Measurements from ENCODE around the gene RRAGD. TPM values are rescaled to one million over a fixed set of nuclear protein-coding genes. Genes with fewer than 3 reads are reported as not detected.

Gene RRAGD
- total and polyA plus RNA-seq, 4 experiments from 2014 or later, result 3.1 to 6.8 (median 4.8) TPM

- CTCF ChIA-PET (ENCODE audit: partially characterized antibody), result interaction anchor here (2.2 kb wide), 1 partner anchor 21 kb away, joined by 6 read pairs; no protein-coding TSS in a partner anchor
- peaks cover 0 to 4% of the 10 kb centered on the region in 2 donors for H3K27me3 Mint-ChIP-seq
- peaks cover 0 to 5% of the 10 kb centered on the region in 2 donors for H3K36me3 Mint-ChIP-seq
- Histone ChIP-seq H3K27me3 (ENCODE audit: insufficient read depth, low read length) (no peaks in the 10 kb centered on the region), H3K4me1 (ENCODE audit: insufficient read depth, low read length) (no peaks in the 10 kb centered on the region), H3K36me3 (ENCODE audit: insufficient read depth, low read length) (no peaks in the 10 kb centered on the region), H3K9me3 (ENCODE audit: control insufficient read depth in 1 of 2, low read length in 2 of 2) (no peaks in the 10 kb centered on the region), H3K4me3 (ENCODE audit: low read length in 2 of 2) (no peak overlapping the region), H3K27ac (ENCODE audit: low read depth, low read length) (no peak overlapping the region)
- POLR2A ChIA-PET (ENCODE audit: partially characterized antibody), result no interaction called here
- H3K27ac Mint-ChIP-seq, result no peak overlapping the region
- intact Hi-C loops (cut with micrococcal nuclease), result no loop called here
- H3K4me1 Mint-ChIP-seq, result peaks cover 0 to 2% (median 0%) of the 10 kb centered on the region in 4 donors
- peaks cover 3 to 15% (median 10%) of the 10 kb centered on the region in 8 donors for H3K9me3 Mint-ChIP-seq
- DNase-seq, result no peak
- no peak overlapping the region for H3K4me3 Mint-ChIP-seq
Observed at GRCh38 chr6:89392823-89393222, 19.2 kb downstream of the RRAGD start.

- Histone ChIP-seq H3K4me3 (ENCODE audit: low read length in 2 of 2) (no peak overlapping the region), H3K9me3 (ENCODE audit: control insufficient read depth in 1 of 2, low read length in 2 of 2) (no peaks in the 10 kb centered on the region), H3K36me3 (ENCODE audit: insufficient read depth, low read length) (no peaks in the 10 kb centered on the region), H3K27me3 (ENCODE audit: insufficient read depth, low read length) (no peaks in the 10 kb centered on the region), H3K27ac (ENCODE audit: low read depth, low read length) (no peak overlapping the region), H3K4me1 (ENCODE audit: insufficient read depth, low read length) (no peaks in the 10 kb centered on the region)
- H3K27ac Mint-ChIP-seq, result no peak overlapping the region
- POLR2A ChIA-PET (ENCODE audit: partially characterized antibody), result no interaction called here
- H3K36me3 Mint-ChIP-seq, result peaks cover 0 to 9% of the 10 kb centered on the region in 2 donors
- H3K4me3 Mint-ChIP-seq, result no peak overlapping the region
- intact Hi-C loops (cut with micrococcal nuclease), result no loop called here
- H3K9me3 Mint-ChIP-seq, result peaks cover 3 to 10% (median 9%) of the 10 kb centered on the region in 8 donors
- DNase-seq, result no peak
- CTCF ChIA-PET (ENCODE audit: partially characterized antibody), result interaction anchor here (1.7 kb wide), 1 partner anchor 17 kb away, joined by 6 read pairs; no protein-coding TSS in a partner anchor
- H3K27me3 Mint-ChIP-seq, result peaks cover 0 to 3% of the 10 kb centered on the region in 2 donors
- peaks cover 0 to 2% (median 0%) of the 10 kb centered on the region in 4 donors for H3K4me1 Mint-ChIP-seq
Observed at GRCh38 chr6:89388846-89389245, 23.2 kb downstream of the RRAGD start.

- H3K9me3 Mint-ChIP-seq, result peaks cover 0 to 3% (median 0%) of the 10 kb centered on the region in 8 donors
- intact Hi-C loops (cut with micrococcal nuclease), result no loop called here
- Histone ChIP-seq H3K4me3 (ENCODE audit: low read length in 2 of 2) (no peak overlapping the region), H3K27me3 (ENCODE audit: insufficient read depth, low read length) (no peaks in the 10 kb centered on the region), H3K27ac (ENCODE audit: low read depth, low read length) (no peak overlapping the region), H3K36me3 (ENCODE audit: insufficient read depth, low read length) (no peaks in the 10 kb centered on the region), H3K9me3 (ENCODE audit: control insufficient read depth in 1 of 2, low read length in 2 of 2) (no peaks in the 10 kb centered on the region), H3K4me1 (ENCODE audit: insufficient read depth, low read length) (no peaks in the 10 kb centered on the region)
- ChIA-PET CTCF (ENCODE audit: partially characterized antibody) (interaction anchor here (1.1 kb wide), 1 partner anchor 10 kb away, joined by 3 read pairs; no protein-coding TSS in a partner anchor), POLR2A (ENCODE audit: partially characterized antibody) (no interaction called here)
- no peak overlapping the region for H3K27ac Mint-ChIP-seq
- H3K27me3 Mint-ChIP-seq, result peaks cover 0 to 2% of the 10 kb centered on the region in 2 donors
- H3K36me3 Mint-ChIP-seq, result peaks cover 0 to 4% of the 10 kb centered on the region in 2 donors
- peaks cover 0 to 2% (median 0%) of the 10 kb centered on the region in 4 donors for H3K4me1 Mint-ChIP-seq
- no peak overlapping the region for H3K4me3 Mint-ChIP-seq
- DNase-seq, result no peak
Observed at GRCh38 chr6:89387516-89388201, 24.4 kb downstream of the RRAGD start.

DNA sequence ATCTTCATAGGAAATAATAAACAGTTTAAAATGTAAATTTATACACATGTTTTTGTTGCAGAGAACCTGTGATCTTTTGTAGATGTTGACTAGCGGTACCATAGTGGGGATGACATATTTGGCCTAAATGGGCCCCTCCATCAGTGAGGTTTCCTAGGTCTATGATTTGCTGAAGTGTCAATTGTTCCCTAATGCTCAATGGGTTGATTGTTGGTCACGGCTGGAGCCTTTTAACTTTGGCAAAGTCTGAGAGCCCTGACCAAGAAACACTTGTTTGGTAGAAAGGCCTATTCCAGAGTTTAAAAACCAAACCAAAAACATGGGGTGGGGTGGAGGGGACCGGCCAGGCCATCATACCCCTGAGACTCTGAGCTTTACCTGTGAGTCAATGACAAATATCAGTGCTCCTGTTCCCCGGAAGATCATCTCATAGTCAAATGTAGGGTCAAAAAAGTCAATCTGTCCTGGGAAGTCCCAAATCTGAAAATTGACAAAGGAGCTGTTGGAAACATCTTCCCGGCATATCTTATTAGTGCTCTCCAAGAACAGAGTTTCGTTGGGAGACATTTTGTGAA lies 25.1 kb downstream of the RRAGD start:
- POLR2A ChIA-PET (ENCODE audit: partially characterized antibody), result no interaction called here
- H3K27ac Mint-ChIP-seq, result no peak overlapping the region
- H3K4me1 Mint-ChIP-seq, result peaks cover 0 to 2% (median 0%) of the 10 kb centered on the region in 4 donors
- H3K4me3 Mint-ChIP-seq, result no peak overlapping the region
- no peak overlapping the region for H3K27ac ChIP-seq (ENCODE audit: low read depth, low read length)
- H3K9me3 ChIP-seq (ENCODE audit: control insufficient read depth in 1 of 2, low read length in 2 of 2), result no peaks in the 10 kb centered on the region
- no peaks in the 10 kb centered on the region for H3K36me3 ChIP-seq (ENCODE audit: insufficient read depth, low read length)
- no peak overlapping the region for H3K4me3 ChIP-seq (ENCODE audit: low read length in 2 of 2)
- intact Hi-C loops (cut with micrococcal nuclease), result no loop called here
- H3K9me3 Mint-ChIP-seq, result peaks cover 0 to 3% (median 0%) of the 10 kb centered on the region in 8 donors
- CTCF ChIA-PET (ENCODE audit: partially characterized antibody), result interaction anchor here (1.1 kb wide), 1 partner anchor 9 kb away, joined by 3 read pairs; no protein-coding TSS in a partner anchor
- DNase-seq, result no peak
- H3K27me3 Mint-ChIP-seq, result peaks cover 0 to 2% of the 10 kb centered on the region in 2 donors
- H3K4me1 ChIP-seq (ENCODE audit: insufficient read depth, low read length), result no peaks in the 10 kb centered on the region
- H3K36me3 Mint-ChIP-seq, result peaks cover 0 to 4% of the 10 kb centered on the region in 2 donors
- H3K27me3 ChIP-seq (ENCODE audit: insufficient read depth, low read length), result no peaks in the 10 kb centered on the region

DNA sequence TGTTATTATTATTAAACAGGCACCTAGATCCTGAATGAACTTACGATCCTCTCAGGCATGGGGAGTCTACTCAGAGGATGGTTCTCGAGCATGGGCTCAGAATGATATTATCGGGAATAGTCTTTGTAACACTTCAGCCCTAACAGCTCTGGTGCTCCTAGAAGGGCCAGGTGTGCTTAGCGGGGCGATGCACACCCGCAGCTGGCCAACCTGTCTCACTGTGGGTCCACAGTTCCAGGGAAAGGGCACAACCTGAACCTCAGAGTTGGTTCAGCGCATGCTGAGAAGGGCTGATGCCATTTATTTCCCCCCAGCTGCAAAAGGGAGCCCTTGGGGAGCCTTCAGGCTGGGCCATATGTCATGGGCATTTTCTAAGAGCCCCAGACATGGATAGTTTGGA lies 26.2 kb downstream of the RRAGD start:
- POLR2A ChIA-PET (ENCODE audit: partially characterized antibody), result no interaction called here

GRCh38 chr6:89385156-89385667 lies 26.9 kb downstream of the RRAGD start:
- Histone ChIP-seq H3K4me1 (ENCODE audit: insufficient read depth, low read length) (no peaks in the 10 kb centered on the region), H3K9me3 (ENCODE audit: control insufficient read depth in 1 of 2, low read length in 2 of 2) (no peaks in the 10 kb centered on the region), H3K27ac (ENCODE audit: low read depth, low read length) (no peak overlapping the region), H3K36me3 (ENCODE audit: insufficient read depth, low read length) (no peaks in the 10 kb centered on the region), H3K4me3 (ENCODE audit: low read length in 2 of 2) (no peak overlapping the region), H3K27me3 (ENCODE audit: insufficient read depth, low read length) (no peaks in the 10 kb centered on the region)
- H3K36me3 Mint-ChIP-seq, result peaks cover 0 to 4% of the 10 kb centered on the region in 2 donors
- ChIA-PET POLR2A (ENCODE audit: partially characterized antibody) (no interaction called here), CTCF (ENCODE audit: partially characterized antibody) (interaction anchor here (1.0 to 1.4 kb wide), 3 partner anchors 9 to 29 kb away, joined by 3 to 4 read pairs (median 3); no protein-coding TSS in a partner anchor)
- H3K4me1 Mint-ChIP-seq, result no peaks in the 10 kb centered on the region
- H3K27me3 Mint-ChIP-seq, result peaks cover 0 to 2% of the 10 kb centered on the region in 2 donors
- H3K4me3 Mint-ChIP-seq, result no peak overlapping the region
- H3K27ac Mint-ChIP-seq, result no peak overlapping the region
- intact Hi-C loops (cut with micrococcal nuclease), result no loop called here
- no peak for DNase-seq
- no peaks in the 10 kb centered on the region for H3K9me3 Mint-ChIP-seq

More for the DNA sequence above, 26.2 kb downstream of the RRAGD start:
- intact Hi-C loops (cut with micrococcal nuclease), result no loop called here
- Histone ChIP-seq H3K36me3 (ENCODE audit: insufficient read depth, low read length) (no peaks in the 10 kb centered on the region), H3K4me1 (ENCODE audit: insufficient read depth, low read length) (no peaks in the 10 kb centered on the region), H3K4me3 (ENCODE audit: low read length in 2 of 2) (no peak overlapping the region), H3K9me3 (ENCODE audit: control insufficient read depth in 1 of 2, low read length in 2 of 2) (no peaks in the 10 kb centered on the region), H3K27me3 (ENCODE audit: insufficient read depth, low read length) (no peaks in the 10 kb centered on the region), H3K27ac (ENCODE audit: low read depth, low read length) (no peak overlapping the region)
- H3K36me3 Mint-ChIP-seq, result peaks cover 0 to 4% of the 10 kb centered on the region in 2 donors
- no peak for DNase-seq
- no peak overlapping the region for H3K27ac Mint-ChIP-seq
- H3K4me1 Mint-ChIP-seq, result no peaks in the 10 kb centered on the region
- H3K27me3 Mint-ChIP-seq, result peaks cover 0 to 2% of the 10 kb centered on the region in 2 donors
- H3K4me3 Mint-ChIP-seq, result no peak overlapping the region
- peaks cover 0 to 1% (median 0%) of the 10 kb centered on the region in 8 donors for H3K9me3 Mint-ChIP-seq
- CTCF ChIA-PET (ENCODE audit: partially characterized antibody), result interaction anchor here (1.1 to 1.4 kb wide), 2 partner anchors 10 to 29 kb away, joined by 3 to 4 read pairs; no protein-coding TSS in a partner anchor

DNA sequence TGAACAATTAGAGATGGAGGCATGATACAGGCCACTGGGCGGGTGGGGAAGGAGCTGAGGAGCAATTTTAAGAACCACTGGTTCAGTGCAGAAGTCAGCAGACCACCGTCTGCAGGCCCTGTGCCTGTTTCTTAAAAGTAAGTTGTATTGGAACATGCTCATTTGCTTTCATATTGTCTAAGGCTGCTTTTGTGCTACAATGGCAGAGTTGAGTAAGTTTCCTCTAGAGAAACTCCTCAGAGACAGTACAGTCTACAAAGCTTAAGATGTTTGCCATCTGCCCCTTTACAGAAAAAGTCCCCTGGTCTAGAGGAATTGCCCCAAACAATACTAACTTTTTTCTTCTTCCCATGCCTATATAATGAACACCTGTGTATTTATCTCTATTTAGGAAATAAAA lies 31.0 kb downstream of the RRAGD start:
- Histone ChIP-seq H3K4me3 (ENCODE audit: low read length in 2 of 2) (no peak overlapping the region), H3K4me1 (ENCODE audit: insufficient read depth, low read length) (peaks cover 5% of the 10 kb centered on the region), H3K36me3 (ENCODE audit: insufficient read depth, low read length) (no peaks in the 10 kb centered on the region), H3K9me3 (ENCODE audit: control insufficient read depth in 1 of 2, low read length in 2 of 2) (no peaks in the 10 kb centered on the region), H3K27ac (ENCODE audit: low read depth, low read length) (no peak overlapping the region), H3K27me3 (ENCODE audit: insufficient read depth, low read length) (no peaks in the 10 kb centered on the region)
- no peak for DNase-seq
- intact Hi-C loops (cut with micrococcal nuclease), result no loop called here
- ChIA-PET CTCF (ENCODE audit: partially characterized antibody) (interaction anchor here (0.7 to 1.8 kb wide), 2 partner anchors 9 to 472 kb away, joined by 3 to 9 read pairs; no protein-coding TSS in a partner anchor), POLR2A (ENCODE audit: partially characterized antibody) (interaction anchor here (0.6 kb wide), 1 partner anchor 51 kb away, joined by 3 read pairs; no protein-coding TSS in a partner anchor)
- H3K4me1 Mint-ChIP-seq, result peaks cover 1 to 4% (median 4%) of the 10 kb centered on the region in 4 donors
- peaks cover 0 to 4% of the 10 kb centered on the region in 2 donors for H3K36me3 Mint-ChIP-seq
- no peak overlapping the region for H3K4me3 Mint-ChIP-seq
- H3K27me3 Mint-ChIP-seq, result peaks cover 0 to 2% of the 10 kb centered on the region in 2 donors
- no peaks in the 10 kb centered on the region for H3K9me3 Mint-ChIP-seq
- no peak overlapping the region for H3K27ac Mint-ChIP-seq
